Measurements from ENCODE around the gene RHBDL3. TPM values are rescaled to one million over a fixed set of nuclear protein-coding genes. Genes with fewer than 3 reads are reported as not detected.

RHBDL3 gene
- polyA plus RNA-seq, 1 donor (not counting 4 experiments of a cell fraction or from before 2014, with no cell fraction given) = not detected

DNA sequence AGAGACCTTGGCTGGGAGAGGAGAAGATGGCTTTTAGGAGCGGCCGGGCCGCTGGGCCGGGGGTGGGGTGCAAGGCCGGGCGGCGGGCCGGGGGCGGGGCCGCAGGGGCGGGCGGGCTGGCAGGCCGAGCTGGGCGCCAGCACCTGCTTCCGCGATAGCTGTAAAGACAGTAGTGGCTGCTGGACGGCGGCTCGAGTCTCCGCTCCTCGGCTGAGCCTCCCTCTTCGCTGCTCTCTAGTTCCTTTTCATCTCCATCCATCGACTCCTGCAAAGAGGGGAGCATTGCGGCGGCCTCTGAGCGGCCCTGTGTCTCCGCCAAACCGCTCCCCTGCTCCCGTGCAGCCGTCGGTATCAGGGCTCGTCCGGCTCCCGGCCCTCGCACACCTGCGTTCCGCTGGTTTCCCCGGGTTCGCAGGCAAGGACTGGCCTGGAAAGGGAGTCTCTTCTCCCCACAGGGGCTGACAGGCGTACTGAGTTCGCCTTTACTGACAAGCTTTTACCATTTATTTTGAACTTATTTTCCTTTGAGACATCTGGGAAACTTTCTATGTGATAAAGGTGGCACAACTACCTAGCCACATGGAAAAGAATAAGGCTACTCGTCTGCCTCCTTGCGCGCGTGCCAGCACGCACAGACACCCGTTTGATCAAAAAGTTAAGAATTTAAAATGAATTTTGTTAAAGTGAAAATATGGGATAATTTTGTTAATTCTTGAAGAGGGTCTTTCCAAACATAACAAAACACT, 76.4 kb downstream of the RHBDL3 start, which contains the start of gene C17orf75:
TSS of gene C17orf75 (minus strand) at position 317 of the 746 bp plus-strand sequence. CDS start at position 283, 34 bp downstream.
- no peaks in the 10 kb centered on the region for H3K27me3 ChIP-seq (ENCODE audit: control insufficient read depth, extremely low read depth, insufficient read depth, low read length)
- DNase-seq (ENCODE audit: low read depth, low spot score) (no peak), FAIRE-seq (no peak)
- H3K9me3 ChIP-seq (ENCODE audit: control insufficient read depth, low read depth, low read length) = no peaks in the 10 kb centered on the region
- no peak for TF ChIP-seq EZH2 (IDR thresholded peaks at IDR 0.05; ENCODE audit: low read length)
- TF ChIP-seq, protein P1, sequence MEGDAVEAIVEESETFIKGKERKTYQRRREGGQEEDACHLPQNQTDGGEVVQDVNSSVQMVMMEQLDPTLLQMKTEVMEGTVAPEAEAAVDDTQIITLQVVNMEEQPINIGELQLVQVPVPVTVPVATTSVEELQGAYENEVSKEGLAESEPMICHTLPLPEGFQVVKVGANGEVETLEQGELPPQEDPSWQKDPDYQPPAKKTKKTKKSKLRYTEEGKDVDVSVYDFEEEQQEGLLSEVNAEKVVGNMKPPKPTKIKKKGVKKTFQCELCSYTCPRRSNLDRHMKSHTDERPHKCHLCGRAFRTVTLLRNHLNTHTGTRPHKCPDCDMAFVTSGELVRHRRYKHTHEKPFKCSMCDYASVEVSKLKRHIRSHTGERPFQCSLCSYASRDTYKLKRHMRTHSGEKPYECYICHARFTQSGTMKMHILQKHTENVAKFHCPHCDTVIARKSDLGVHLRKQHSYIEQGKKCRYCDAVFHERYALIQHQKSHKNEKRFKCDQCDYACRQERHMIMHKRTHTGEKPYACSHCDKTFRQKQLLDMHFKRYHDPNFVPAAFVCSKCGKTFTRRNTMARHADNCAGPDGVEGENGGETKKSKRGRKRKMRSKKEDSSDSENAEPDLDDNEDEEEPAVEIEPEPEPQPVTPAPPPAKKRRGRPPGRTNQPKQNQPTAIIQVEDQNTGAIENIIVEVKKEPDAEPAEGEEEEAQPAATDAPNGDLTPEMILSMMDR (optimal IDR thresholded peaks at IDR 0.05 in 1 of 3, IDR thresholded peaks at IDR 0.05 in 1 of 3, conservative IDR thresholded peaks at IDR 0.05 in 1 of 3; ENCODE audit: extremely low read depth in 1 of 3, insufficient read depth in 2 of 3, low read length in 3 of 3) = no peak
- peaks cover 15% of the 10 kb centered on the region for H3K4me1 ChIP-seq (ENCODE audit: control insufficient read depth, extremely low read depth, insufficient read depth, low read length)
- H4K20me1 ChIP-seq (ENCODE audit: control insufficient read depth, extremely low read depth, insufficient read depth, low read length) = no peaks in the 10 kb centered on the region
- H3K9ac ChIP-seq (ENCODE audit: control insufficient read depth, extremely low read depth, insufficient read depth, low read length) = peak within 1 kb of the TSS; percentile 93
- peak within 1 kb of the TSS; percentile 80 for H3K27ac ChIP-seq (ENCODE audit: control insufficient read depth, insufficient read depth, low read length)
- peaks cover 4 to 9% of the 10 kb centered on the region in 2 experiments for H3K36me3 ChIP-seq (ENCODE audit: control insufficient read depth in 2 of 2, extremely low read depth in 1 of 2, insufficient read depth in 2 of 2, low read length in 2 of 2)
- H2AFZ ChIP-seq (ENCODE audit: control insufficient read depth, low read length) = peak within 1 kb of the TSS; percentile 97
- peak within 1 kb of the TSS; percentile 100 for H3K4me2 ChIP-seq (ENCODE audit: control insufficient read depth, extremely low read depth, insufficient read depth, low read depth, low read length)
- H3K4me3 ChIP-seq (ENCODE audit: control insufficient read depth in 2 of 3, extremely low read depth in 1 of 3, insufficient read depth in 2 of 3, low read depth in 1 of 3, low read length in 3 of 3) = peak within 1 kb of the TSS; percentile 66 to 92 (median 87)
- no peaks in the 10 kb centered on the region for H3K9me1 ChIP-seq (ENCODE audit: control insufficient read depth, extremely low read depth, insufficient read depth, low read length)
- dilution Hi-C loops (cut with MboI; ENCODE audit: extremely low pct_ligation_motif_present, low sequenced_read_pairs) = no loop called here
- peaks cover 6% of the 10 kb centered on the region for H3K79me2 ChIP-seq (ENCODE audit: control insufficient read depth, insufficient read depth, low read length)

DNA sequence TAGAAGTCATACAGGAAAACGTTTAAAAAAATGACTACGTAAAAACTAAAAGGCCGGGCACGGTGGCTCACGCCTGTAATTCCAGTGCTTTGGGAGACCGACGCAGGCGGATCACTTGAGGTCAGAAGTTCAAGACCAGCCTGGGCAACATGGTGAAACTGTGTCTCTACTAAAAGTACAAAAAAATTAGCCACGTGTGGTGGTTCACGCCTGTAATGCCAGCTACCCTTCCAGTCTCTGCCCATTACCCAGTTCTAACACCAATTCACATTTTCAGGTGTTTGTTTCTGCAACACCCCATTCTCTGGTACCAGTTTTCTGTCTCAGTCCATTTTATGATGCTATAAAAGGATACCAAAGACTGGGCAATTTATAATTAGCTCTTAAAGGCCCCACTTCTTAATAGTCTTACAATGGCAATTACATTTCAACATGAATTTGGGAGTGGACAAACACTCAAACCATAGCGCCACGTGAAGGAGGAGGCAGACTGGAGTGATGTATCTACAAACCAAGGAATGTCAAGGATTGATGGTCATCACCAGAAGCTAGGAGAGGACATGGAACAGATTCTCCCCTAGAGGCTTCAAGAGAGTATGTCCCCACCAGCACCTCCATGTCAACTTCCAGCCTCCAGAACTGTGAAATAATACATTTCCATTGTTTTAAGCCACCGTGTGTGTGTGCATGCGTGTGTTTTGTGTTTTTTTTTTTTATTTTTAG, 77.1 kb downstream of the RHBDL3 start:
- no peaks in the 10 kb centered on the region for H3K27me3 ChIP-seq (ENCODE audit: control insufficient read depth, extremely low read depth, insufficient read depth, low read length)
- no peak for FAIRE-seq
- no peak for DNase-seq (ENCODE audit: low read depth, low spot score)
- H2AFZ ChIP-seq (ENCODE audit: control insufficient read depth, low read length) = peak overlapping the region; percentile 97
- H3K4me3 ChIP-seq (ENCODE audit: control insufficient read depth in 2 of 3, extremely low read depth in 1 of 3, insufficient read depth in 2 of 3, low read depth in 1 of 3, low read length in 3 of 3) = peak overlapping the region in 1 of 3 experiments; percentile 92
- no peak for TF ChIP-seq EZH2 (IDR thresholded peaks at IDR 0.05; ENCODE audit: low read length)
- TF ChIP-seq, protein P1 (optimal IDR thresholded peaks at IDR 0.05 in 1 of 3, IDR thresholded peaks at IDR 0.05 in 1 of 3, conservative IDR thresholded peaks at IDR 0.05 in 1 of 3; ENCODE audit: extremely low read depth in 1 of 3, insufficient read depth in 2 of 3, low read length in 3 of 3) = no peak
- no peaks in the 10 kb centered on the region for H3K9me3 ChIP-seq (ENCODE audit: control insufficient read depth, low read depth, low read length)
- dilution Hi-C loops (cut with MboI; ENCODE audit: extremely low pct_ligation_motif_present, low sequenced_read_pairs) = no loop called here
- H3K9me1 ChIP-seq (ENCODE audit: control insufficient read depth, extremely low read depth, insufficient read depth, low read length) = no peaks in the 10 kb centered on the region
- H3K27ac ChIP-seq (ENCODE audit: control insufficient read depth, insufficient read depth, low read length) = peak overlapping the region; percentile 80
- peaks cover 6% of the 10 kb centered on the region for H3K79me2 ChIP-seq (ENCODE audit: control insufficient read depth, insufficient read depth, low read length)
- peak overlapping the region; percentile 93 for H3K9ac ChIP-seq (ENCODE audit: control insufficient read depth, extremely low read depth, insufficient read depth, low read length)
- peaks cover 3 to 4% of the 10 kb centered on the region in 2 experiments for H3K36me3 ChIP-seq (ENCODE audit: control insufficient read depth in 2 of 2, extremely low read depth in 1 of 2, insufficient read depth in 2 of 2, low read length in 2 of 2)
- H3K4me1 ChIP-seq (ENCODE audit: control insufficient read depth, extremely low read depth, insufficient read depth, low read length) = peaks cover 13% of the 10 kb centered on the region
- H4K20me1 ChIP-seq (ENCODE audit: control insufficient read depth, extremely low read depth, insufficient read depth, low read length) = no peaks in the 10 kb centered on the region
- H3K4me2 ChIP-seq (ENCODE audit: control insufficient read depth, extremely low read depth, insufficient read depth, low read depth, low read length) = peak overlapping the region; percentile 68

All from keratinocyte (primary cell).